ENCODE measurements around the gene ANXA5.

Gene ANXA5

GRCh38 chr4:121709766-121710405 lies 13.1 kb upstream of the ANXA5 start:
- Histone ChIP-seq H3K4me3 (ENCODE audit: low read depth, low read length) (no peak overlapping the region), H3K9me3 (no peaks in the 10 kb centered on the region; the same call in 1 of the 2 replicates), H3K36me3 (no peaks in the 10 kb centered on the region), H3K4me1 (no peaks in the 10 kb centered on the region; the same call in none of the 2 replicates), H3K27me3 (no peaks in the 10 kb centered on the region)
- TF ChIP-seq CTCF (IDR thresholded peaks at IDR 0.05; ENCODE audit: low read depth, low read length): no peak
- DNase-seq: no peak

DNA sequence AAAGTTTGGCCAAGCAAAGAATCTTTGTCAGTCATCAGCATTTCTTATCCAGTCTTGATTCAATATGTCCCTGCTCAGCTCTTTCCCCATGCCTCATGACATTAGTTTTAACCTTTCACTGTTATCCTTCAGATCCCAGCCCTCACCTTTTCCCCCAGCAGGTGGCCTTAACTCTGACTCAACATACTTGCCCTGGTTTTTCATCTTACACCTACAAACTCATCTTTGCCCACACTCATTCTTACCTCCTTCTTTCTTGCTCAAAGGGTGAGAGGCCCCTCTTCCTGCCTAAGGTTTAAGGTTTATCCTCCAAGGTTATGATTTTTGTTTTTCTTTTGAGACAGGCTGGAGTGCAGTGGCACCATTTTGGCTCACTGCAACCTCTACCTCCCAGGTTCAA lies 10.6 kb upstream of the ANXA5 start:
- no peak for TF ChIP-seq CTCF (IDR thresholded peaks at IDR 0.05; ENCODE audit: low read depth, low read length)
- no peak overlapping the region for H3K4me3 ChIP-seq (ENCODE audit: low read depth, low read length)
- H3K4me1 ChIP-seq: no peaks in the 10 kb centered on the region; the same call in none of the 2 replicates
- H3K36me3 ChIP-seq: no peaks in the 10 kb centered on the region
- no peaks in the 10 kb centered on the region; the same call in 1 of the 2 replicates for H3K9me3 ChIP-seq
- H3K27me3 ChIP-seq: no peaks in the 10 kb centered on the region
- no peak for DNase-seq

DNA sequence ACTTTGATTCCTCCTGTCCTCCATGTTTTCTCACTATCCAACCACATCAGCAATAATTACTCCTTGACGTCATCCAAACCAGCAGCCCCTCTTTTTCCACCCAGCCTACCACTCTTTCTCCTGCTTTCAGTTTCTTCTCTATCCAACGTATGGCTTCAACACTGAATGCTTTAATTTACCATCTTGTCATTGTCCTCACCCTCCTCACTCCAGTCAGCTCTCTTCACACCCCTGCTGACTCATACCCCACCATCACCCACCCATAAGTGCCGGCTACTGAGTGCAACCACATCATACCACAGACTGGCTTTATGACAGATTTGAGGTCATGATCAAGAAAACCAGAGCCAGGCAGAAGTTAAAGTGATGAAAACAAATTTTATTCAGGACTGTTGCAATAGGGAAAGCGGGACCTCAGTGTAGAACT lies 9.8 kb upstream of the ANXA5 start:
- Histone ChIP-seq H3K27me3 (no peaks in the 10 kb centered on the region), H3K4me3 (ENCODE audit: low read depth, low read length) (no peak overlapping the region), H3K4me1 (no peaks in the 10 kb centered on the region; the same call in 1 of the 2 replicates), H3K9me3 (no peaks in the 10 kb centered on the region; the same call in 1 of the 2 replicates), H3K36me3 (no peaks in the 10 kb centered on the region)
- no peak for DNase-seq
- TF ChIP-seq CTCF (IDR thresholded peaks at IDR 0.05; ENCODE audit: low read depth, low read length): no peak

DNA sequence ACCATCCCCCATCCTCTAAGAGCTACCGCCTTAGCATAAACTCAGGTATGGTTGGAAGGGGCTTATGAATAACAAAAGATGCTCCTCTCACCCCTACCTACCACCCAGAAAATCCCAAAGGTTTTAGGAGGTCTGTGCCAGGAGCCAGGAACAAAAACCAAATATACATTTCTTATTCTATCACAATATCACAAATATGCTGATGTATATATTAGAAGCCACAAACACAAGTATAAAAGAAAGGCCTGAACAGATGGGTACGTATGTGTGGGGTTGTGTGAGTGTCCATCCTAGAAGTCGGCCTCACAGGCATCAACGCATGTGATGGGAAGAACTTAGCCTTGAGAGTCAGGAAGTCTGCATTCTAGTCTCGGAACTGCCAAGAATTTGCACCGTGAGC lies 8.7 kb upstream of the ANXA5 start:
- Histone ChIP-seq H3K4me1 (no peaks in the 10 kb centered on the region; the same call in 1 of the 2 replicates), H3K4me3 (ENCODE audit: low read depth, low read length) (no peak overlapping the region), H3K9me3 (no peaks in the 10 kb centered on the region; the same call in 1 of the 2 replicates), H3K36me3 (no peaks in the 10 kb centered on the region), H3K27me3 (no peaks in the 10 kb centered on the region)
- no peak for TF ChIP-seq CTCF (IDR thresholded peaks at IDR 0.05; ENCODE audit: low read depth, low read length)
- no peak for DNase-seq

GRCh38 chr4:121702136-121702535 lies 5.4 kb upstream of the ANXA5 start:
- Histone ChIP-seq H3K36me3 (no peaks in the 10 kb centered on the region), H3K4me1 (no peaks in the 10 kb centered on the region), H3K4me3 (ENCODE audit: low read depth, low read length) (no peak overlapping the region), H3K9me3 (no peaks in the 10 kb centered on the region; the same call in 1 of the 2 replicates), H3K27me3 (no peaks in the 10 kb centered on the region)
- no peak for TF ChIP-seq CTCF (IDR thresholded peaks at IDR 0.05; ENCODE audit: low read depth, low read length)
- no peak for DNase-seq

DNA sequence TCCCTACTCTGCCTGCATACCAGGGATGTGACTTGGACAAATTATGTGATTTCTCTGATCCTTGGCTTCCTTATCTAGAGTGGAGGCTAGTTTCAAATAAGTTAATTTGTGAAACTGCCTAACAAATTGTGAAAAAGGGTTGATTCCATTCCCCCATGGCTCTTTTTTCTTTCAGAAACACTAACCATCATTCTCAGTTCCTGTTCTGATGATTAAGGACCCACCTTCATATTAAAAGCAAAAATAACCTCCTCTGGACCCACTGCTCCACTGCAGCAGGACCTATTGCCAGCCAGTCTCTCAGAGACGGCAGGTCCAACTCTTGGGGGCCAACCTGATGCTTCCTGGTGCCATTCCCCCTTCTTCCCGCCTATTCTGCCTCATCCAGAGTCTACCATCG lies 4.5 kb upstream of the ANXA5 start:
- H3K9me3 ChIP-seq: no peaks in the 10 kb centered on the region; the same call in 1 of the 2 replicates
- no peak for TF ChIP-seq CTCF (IDR thresholded peaks at IDR 0.05; ENCODE audit: low read depth, low read length)
- no peak for DNase-seq

More for the DNA sequence above, 4.5 kb upstream of the ANXA5 start:
- Histone ChIP-seq H3K36me3 (no peaks in the 10 kb centered on the region), H3K4me1 (no peaks in the 10 kb centered on the region), H3K4me3 (ENCODE audit: low read depth, low read length) (no peak overlapping the region), H3K27me3 (no peaks in the 10 kb centered on the region)

Measured in BE2C (cell line).